H1 (cell line): Measurements from ENCODE around the gene KIAA0513. TPM values are rescaled to one million over a fixed set of nuclear protein-coding genes. Genes with fewer than 3 reads are reported as not detected.

Experiments
- CTCF ChIA-PET: fragments of 300-600 bp; sonication (Branson Sonifier 250); formaldehyde crosslinking; loops from one replicate; lab custom pipeline; 2021; ENCODE audit not compliant: partially characterized antibody; lab: Charles Lee
- POLR2A ChIA-PET: fragments of 300-600 bp; sonication (Branson Sonifier 250); formaldehyde crosslinking; loops from one replicate; lab custom pipeline; 2021; ENCODE audit warnings: inconsistent platforms; ENCODE audit not compliant: partially characterized antibody; lab: Charles Lee
- DNase-seq, 2 experiments: peaks; one replicate each; pipeline versions ENCODE4 v3.0.0 to v3.0.0-alpha.2; 2010 to 2022; ENCODE audit warnings: low spot score in 2 of 2, low read depth in 1 of 2, mixed read lengths in 1 of 2
- FAIRE-seq: peaks from 2 replicates; lab custom pipeline; 2011; peaks lifted over from hg19 to GRCh38; lab: Jason Lieb, UNC
- H2AFZ ChIP-seq: 2 replicates; pipeline ENCODE4 v1.8.1; 2012; ENCODE audit warnings: low read length, inconsistent platforms
- H2AK5ac ChIP-seq: 2 replicates; pipeline ENCODE4 v1.6.1; 2013; ENCODE audit warnings: low read depth, low read length
- H2BK120ac ChIP-seq: replicated peaks from 2 replicates; pipeline ENCODE3; 2013; ENCODE audit warnings: low read depth, low read length, inconsistent platforms
- H2BK12ac ChIP-seq: 2 replicates; pipeline ENCODE4 v1.6.1; 2013; ENCODE audit warnings: low read depth, low read length
- H2BK15ac ChIP-seq: 2 replicates; pipeline ENCODE4 v1.6.1; 2013; ENCODE audit warnings: low read length
- H2BK20ac ChIP-seq: 2 replicates; pipeline ENCODE4 v1.6.1; 2013; ENCODE audit warnings: low read length
- H2BK5ac ChIP-seq: 2 replicates; pipeline ENCODE4 v1.6.1; 2013; ENCODE audit warnings: low read depth, low read length
- H3K14ac ChIP-seq: 2 replicates; pipeline ENCODE4 v1.6.1; 2013; ENCODE audit warnings: inconsistent platforms; ENCODE audit not compliant: insufficient read length
- H3K18ac ChIP-seq: 2 replicates; pipeline ENCODE4 v1.6.1; 2013; ENCODE audit warnings: low read length; ENCODE audit errors: extremely low read depth
- H3K23ac ChIP-seq: 2 replicates; pipeline ENCODE4 v1.6.1; 2013; ENCODE audit warnings: inconsistent platforms; ENCODE audit not compliant: insufficient read length
- H3K23me2 ChIP-seq: 2 replicates; pipeline ENCODE4 v1.6.1; 2013; ENCODE audit warnings: low read depth, low read length
- H3K27ac ChIP-seq: 2 replicates; pipeline ENCODE4 v1.6.1; 2011; ENCODE audit warnings: low read depth, low read length, inconsistent platforms
- H3K27me3 ChIP-seq, 4 experiments: replicated peaks in 1 of 4; 1 replicate in 1 of 4; 2 replicates in 3 of 4; pipeline versions ENCODE4 v1.6.1 to v1.8.1; 2011 to 2013; ENCODE audit warnings: low read length in 3 of 4, mild to moderate bottlenecking in 3 of 4, inconsistent platforms in 2 of 4, mixed read lengths in 2 of 4, moderate library complexity in 1 of 4; ENCODE audit not compliant: control insufficient read depth in 3 of 4, insufficient read depth in 3 of 4; ENCODE audit errors: extremely low read depth in 1 of 4
- H3K36me3 ChIP-seq, 4 experiments: 2 replicates each; pipeline versions ENCODE4 v1.6.1 to v1.8.1; 2011 to 2013; ENCODE audit warnings: mild to moderate bottlenecking in 4 of 4, low read length in 3 of 4, moderate library complexity in 2 of 4, control low read depth in 1 of 4, inconsistent platforms in 1 of 4; ENCODE audit not compliant: insufficient read depth in 4 of 4, control insufficient read depth in 2 of 4
- H3K4ac ChIP-seq: replicated peaks from 2 replicates; pipeline ENCODE3; 2013; ENCODE audit warnings: low read length, low read depth, mixed read lengths, inconsistent platforms; ENCODE audit not compliant: insufficient read length
- H3K4me1 ChIP-seq, 4 experiments: replicated peaks in 1 of 4; 1 replicate in 1 of 4; 2 replicates in 3 of 4; pipeline versions ENCODE4 v1.6.1 to v1.8.1; 2011 to 2013; ENCODE audit warnings: low read length in 3 of 4, inconsistent platforms in 2 of 4, mixed read lengths in 1 of 4; ENCODE audit not compliant: insufficient read depth in 4 of 4, control insufficient read depth in 3 of 4
- H3K4me2 ChIP-seq, 2 experiments: 2 replicates each; pipeline versions ENCODE4 v1.6.1 to v1.8.1; 2011 to 2013; ENCODE audit warnings: low read depth in 2 of 2, low read length in 2 of 2, control low read depth in 1 of 2, inconsistent platforms in 1 of 2, mild to moderate bottlenecking in 1 of 2; ENCODE audit not compliant: insufficient read depth in 1 of 2
- H3K4me3 ChIP-seq, 4 experiments: fragments of 200-600, 300-600 bp in 1 of 4; sonication (generic), shearing (Covaris generic), sonication (Bioruptor Twin) in 1 of 4; 2 replicates each; pipeline versions ENCODE4 v1.5.1 to v1.8.1; 2011 to 2016; ENCODE audit warnings: low read length in 4 of 4, low read depth in 3 of 4, control low read depth in 2 of 4, inconsistent platforms in 2 of 4, mild to moderate bottlenecking in 2 of 4, mixed read lengths in 1 of 4, moderate library complexity in 1 of 4; ENCODE audit not compliant: insufficient read depth in 2 of 4; ENCODE audit errors: extremely low read depth in 1 of 4
- H3K56ac ChIP-seq: replicated peaks from 2 replicates; pipeline ENCODE3; 2013; ENCODE audit warnings: low read depth, mild to moderate bottlenecking, mixed read lengths, low read length, inconsistent platforms; ENCODE audit not compliant: insufficient read length
- H3K79me1 ChIP-seq: 2 replicates; pipeline ENCODE4 v1.6.1; 2013; ENCODE audit warnings: low read depth, low read length, control low read depth
- H3K79me2 ChIP-seq, 2 experiments: 2 replicates each; pipeline versions ENCODE4 v1.6.1 to v1.8.1; 2012 to 2013; ENCODE audit warnings: low read length in 2 of 2, mild to moderate bottlenecking in 2 of 2, inconsistent platforms in 1 of 2; ENCODE audit not compliant: insufficient read depth in 2 of 2, control insufficient read depth in 1 of 2
- H3K9ac ChIP-seq, 4 experiments: replicated peaks in 1 of 4; 1 replicate in 1 of 4; 2 replicates in 3 of 4; pipeline versions ENCODE4 v1.6.1 to v1.8.1; 2011 to 2013; ENCODE audit warnings: low read depth in 3 of 4, low read length in 3 of 4, control low read depth in 2 of 4, mild to moderate bottlenecking in 2 of 4, moderate library complexity in 2 of 4, inconsistent platforms in 1 of 4; ENCODE audit errors: extremely low read depth in 1 of 4
- H3K9me3 ChIP-seq, 2 experiments: 2 replicates each; pipeline versions ENCODE4 v1.6.1 to v1.8.1; 2012 to 2013; ENCODE audit warnings: mild to moderate bottlenecking in 2 of 2, moderate library complexity in 2 of 2, control low read depth in 1 of 2, inconsistent platforms in 1 of 2, low read depth in 1 of 2, low read length in 1 of 2, mixed read lengths in 1 of 2; ENCODE audit not compliant: insufficient read depth in 2 of 2
- H4K20me1 ChIP-seq, 2 experiments: replicated peaks in 1 of 2; 2 replicates each; pipeline versions ENCODE3 to v1.8.1; 2011 to 2013; ENCODE audit warnings: inconsistent platforms in 2 of 2, low read length in 2 of 2, mild to moderate bottlenecking in 1 of 2; ENCODE audit not compliant: insufficient read depth in 2 of 2, control insufficient read depth in 1 of 2
- H4K5ac ChIP-seq: 2 replicates; pipeline ENCODE4 v1.6.1; 2013; ENCODE audit warnings: low read length, low read depth, mixed read lengths, inconsistent platforms; ENCODE audit not compliant: insufficient read length
- H4K8ac ChIP-seq: 2 replicates; pipeline ENCODE4 v1.8.0; 2013; ENCODE audit warnings: mild to moderate bottlenecking, moderate library complexity, low read length, inconsistent platforms; ENCODE audit not compliant: insufficient read depth; ENCODE audit errors: extremely low read depth
- H4K91ac ChIP-seq: replicated peaks from 2 replicates; pipeline ENCODE3; 2013; ENCODE audit warnings: low read length, mixed read lengths, inconsistent platforms; ENCODE audit not compliant: insufficient read length
- CHD1 ChIP-seq: IDR thresholded peaks from 2 replicates; pipeline ENCODE4 v1.6.1; 2012; ENCODE audit warnings: low read depth, low read length, improper control_type of control experiment
- SAP30 ChIP-seq: fragments of 300-600 bp; sonication (generic); IDR thresholded peaks from 2 replicates; pipeline ENCODE4 v1.7.1; 2012; ENCODE audit warnings: low read length, moderate library complexity, mild to moderate bottlenecking, inconsistent platforms; ENCODE audit not compliant: insufficient read depth, insufficient replicate concordance
- TAF7 ChIP-seq: optimal IDR thresholded peaks from 2 replicates; pipeline ENCODE3; 2011; ENCODE audit warnings: low read depth, mild to moderate bottlenecking, inconsistent platforms, low read length, moderate library complexity, borderline replicate concordance
- WGBS, 2 experiments: shearing (Covaris generic) in 1 of 2; methylation state at CpG; one replicate each; pipeline versions ENCODE4 v1.1.6 to v1.1.7; 2013 to 2015; ENCODE audit warnings: low lambda C conversion rate in 2 of 2, mixed read lengths in 2 of 2, inconsistent platforms in 1 of 2, low coverage in 1 of 2, missing lambda C conversion rate in 1 of 2; ENCODE audit not compliant: insufficient replicate concordance in 2 of 2, insufficient coverage in 1 of 2, insufficient read length in 1 of 2; ENCODE audit errors: extremely low coverage in 1 of 2, missing lambda C conversion rate in 1 of 2; 5-methylcytosine and 5-hydroxymethylcytosine counted together
- polyA plus RNA-seq, 7 experiments: library from polyadenylated mRNA; depleted of rRNA in 3 of 7; stranded (reverse) in 5 of 7; unstranded in 2 of 7; fragments of >200 nt in 5 of 7; fragments of 200-250 nt in 2 of 7; gene quantifications; 1 replicate in 5 of 7; 2 replicates in 1 of 7; 4 replicates in 1 of 7; pipeline versions ENCODE4 v1.2.1 to v1.2.3, GENCODE V29; 2011 to 2013; ENCODE audit warnings: missing spikeins in 2 of 7, mixed read lengths in 2 of 7
- total RNA-seq: library from RNA; stranded (reverse); fragmentation: NEBNext Ultra II Directional; extraction: Animal tissue kit (Norgen Biotek cat#: 25700); gene quantifications from 2 replicates; pipeline ENCODE4 v1.2.1, GENCODE V29; 2021

KIAA0513 gene
- total and polyA plus RNA-seq, 2 of the 8 experiments (the other 6 are each of a cell fraction or from before 2014, with no cell fraction given), result 2.1 to 6.1 TPM

GRCh38 chr16:85100265-85100664 lies 72.7 kb downstream of the KIAA0513 start:
- Histone ChIP-seq H3K4me1 (no peaks in the 10 kb centered on the region), H3K14ac (no peak overlapping the region), H3K56ac (no peak overlapping the region), H3K27ac (no peak overlapping the region), H4K20me1 (no peaks in the 10 kb centered on the region), H3K9ac (no peak overlapping the region), H2BK15ac (no peak overlapping the region), H3K23me2 (no peaks in the 10 kb centered on the region), H3K4me3 (no peak overlapping the region), H4K8ac (no peak overlapping the region; the same call in 1 of the 2 replicates), H3K23ac (no peak overlapping the region), H2AK5ac (no peak overlapping the region), H3K4ac (no peak overlapping the region), H2BK20ac (no peak overlapping the region), H3K4me2 (no peak overlapping the region), H3K27me3 (no peaks in the 10 kb centered on the region), H2BK12ac (no peak overlapping the region), H3K18ac (no peak overlapping the region), H4K5ac (no peak overlapping the region), H2BK120ac (no peak overlapping the region), H2AFZ (no peak overlapping the region), H3K79me2 (no peaks in the 10 kb centered on the region), H3K36me3 (no peaks in the 10 kb centered on the region; a peak in 1 of 8 replicates), H3K79me1 (no peaks in the 10 kb centered on the region), H3K9me3 (no peaks in the 10 kb centered on the region), H4K91ac (no peak overlapping the region), H2BK5ac (no peak overlapping the region)
- ChIA-PET POLR2A (no interaction called here), CTCF (interaction anchor here (0.6 to 1.8 kb wide), 7 partner anchors 9 to 1856 kb away, joined by 3 to 11 read pairs (median 3); no protein-coding TSS in a partner anchor)
- 94% methylated on average over 10 of the region's 10 CpGs; no CpG with 5 or more reads in 1 of the 2 experiments for WGBS, 2 experiments
- DNase-seq (no peak), FAIRE-seq (no peak)
- no peak for TF ChIP-seq TAF7
- TF ChIP-seq SAP30, result no peak
- TF ChIP-seq CHD1, result no peak
